OCI-LY1 (cell line): ENCODE results near the gene FAF1.

Experiments
- EZH2 ChIP-seq: fragments of 200-600 bp; sonication (generic), shearing (Covaris generic); IDR thresholded peaks from 2 replicates; pipeline ENCODE4 v1.8.0; 2017; ENCODE audit warnings: borderline replicate concordance, mixed run types, mild to moderate bottlenecking, antibody characterized with exemption, low read length, moderate library complexity, mixed read lengths
- TF ChIP-seq, protein P1 (sequence below): fragments of 200-600 bp; sonication (generic), shearing (Covaris generic); IDR thresholded peaks from 2 replicates; pipeline ENCODE4 v1.5.1; 2017; ENCODE audit warnings: mild to moderate bottlenecking, antibody characterized with exemption, low read length, moderate library complexity, mixed read lengths

DNA sequence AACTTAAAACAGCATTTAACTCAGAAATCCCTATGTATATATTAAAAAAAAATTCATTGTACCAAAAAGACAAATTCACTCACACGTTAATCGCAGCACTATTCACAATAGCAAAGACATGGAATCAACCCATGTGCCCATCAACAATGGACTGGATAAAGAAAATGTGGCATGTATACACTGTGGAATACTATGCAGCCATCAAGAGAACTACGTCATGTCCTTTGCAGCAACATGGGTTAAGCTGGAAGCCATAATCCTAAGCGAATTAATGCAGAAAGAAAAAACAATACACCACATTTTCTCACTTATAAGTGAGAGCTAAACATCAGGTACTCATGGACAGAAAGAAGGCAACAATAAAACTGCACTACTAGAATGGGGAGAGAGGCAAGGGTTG is 99.4 kb downstream of the FAF1 start:
- TF ChIP-seq, protein P1, sequence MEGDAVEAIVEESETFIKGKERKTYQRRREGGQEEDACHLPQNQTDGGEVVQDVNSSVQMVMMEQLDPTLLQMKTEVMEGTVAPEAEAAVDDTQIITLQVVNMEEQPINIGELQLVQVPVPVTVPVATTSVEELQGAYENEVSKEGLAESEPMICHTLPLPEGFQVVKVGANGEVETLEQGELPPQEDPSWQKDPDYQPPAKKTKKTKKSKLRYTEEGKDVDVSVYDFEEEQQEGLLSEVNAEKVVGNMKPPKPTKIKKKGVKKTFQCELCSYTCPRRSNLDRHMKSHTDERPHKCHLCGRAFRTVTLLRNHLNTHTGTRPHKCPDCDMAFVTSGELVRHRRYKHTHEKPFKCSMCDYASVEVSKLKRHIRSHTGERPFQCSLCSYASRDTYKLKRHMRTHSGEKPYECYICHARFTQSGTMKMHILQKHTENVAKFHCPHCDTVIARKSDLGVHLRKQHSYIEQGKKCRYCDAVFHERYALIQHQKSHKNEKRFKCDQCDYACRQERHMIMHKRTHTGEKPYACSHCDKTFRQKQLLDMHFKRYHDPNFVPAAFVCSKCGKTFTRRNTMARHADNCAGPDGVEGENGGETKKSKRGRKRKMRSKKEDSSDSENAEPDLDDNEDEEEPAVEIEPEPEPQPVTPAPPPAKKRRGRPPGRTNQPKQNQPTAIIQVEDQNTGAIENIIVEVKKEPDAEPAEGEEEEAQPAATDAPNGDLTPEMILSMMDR = no peak
- no peak for TF ChIP-seq EZH2
